MM.1S (cell line): ENCODE measurements around the gene BCOR.

Source experiments
- DNase-seq: peaks from one replicate; pipeline ENCODE4 v3.0.0-alpha.2; 2015
- H2AFZ ChIP-seq: fragments of 300-600 bp; sonication (generic); 2 replicates; pipeline ENCODE4 v1.6.0; 2016; ENCODE audit warnings: antibody characterized with exemption, low read length
- H3F3A ChIP-seq: fragments of 300-600 bp; sonication (generic); 2 replicates; pipeline ENCODE4 v1.6.1; 2016; ENCODE audit warnings: mild to moderate bottlenecking, antibody characterized with exemption, low read length, moderate library complexity, mixed read lengths; ENCODE audit not compliant: insufficient read depth
- H3K27ac ChIP-seq: fragments of 300-600 bp; sonication (generic); 2 replicates; pipeline ENCODE4 v1.5.1; 2016; ENCODE audit warnings: mild to moderate bottlenecking, low read length
- H3K27me3 ChIP-seq: fragments of 300-600 bp; sonication (generic); replicated peaks from 2 replicates; pipeline ENCODE4 v1.6.0; 2016; ENCODE audit warnings: low read length; ENCODE audit not compliant: insufficient read depth
- H3K36me3 ChIP-seq: fragments of 300-600 bp; sonication (generic); replicated peaks from 2 replicates; pipeline ENCODE4 v1.6.1; 2016; ENCODE audit warnings: mild to moderate bottlenecking, low read length, mixed read lengths; ENCODE audit not compliant: insufficient read depth
- H3K4me1 ChIP-seq: fragments of 300-600 bp; sonication (generic); 2 replicates; pipeline ENCODE4 v1.6.1; 2016; ENCODE audit warnings: low read length, mixed read lengths
- H3K4me2 ChIP-seq: fragments of 300-600 bp; sonication (generic); 2 replicates; pipeline ENCODE4 v1.6.0; 2016; ENCODE audit warnings: low read depth, low read length
- H3K4me3 ChIP-seq: fragments of 300-600 bp; sonication (generic); 2 replicates; pipeline ENCODE4 v1.5.1; 2016; ENCODE audit warnings: low read length, mixed read lengths
- H3K79me2 ChIP-seq: fragments of 300-600 bp; sonication (generic); 2 replicates; pipeline ENCODE4 v1.6.1; 2016; ENCODE audit warnings: mixed run types, low read length, mixed read lengths
- H3K9ac ChIP-seq: fragments of 300-600 bp; sonication (generic); 2 replicates; pipeline ENCODE4 v1.6.1; 2016; ENCODE audit warnings: low read length, mixed read lengths
- H3K9me2 ChIP-seq: fragments of 300-600 bp; sonication (generic); replicated peaks from 2 replicates; pipeline ENCODE4 v1.6.1; 2016; ENCODE audit warnings: mild to moderate bottlenecking, low read length, mixed read lengths; ENCODE audit not compliant: insufficient read depth
- H3K9me3 ChIP-seq: fragments of 300-600 bp; sonication (generic); replicated peaks from 2 replicates; pipeline ENCODE4 v1.6.1; 2016; ENCODE audit warnings: mild to moderate bottlenecking, low read length, mixed read lengths; ENCODE audit not compliant: insufficient read depth
- H4K20me1 ChIP-seq: fragments of 300-600 bp; sonication (generic); 2 replicates; pipeline ENCODE4 v1.6.1; 2016; ENCODE audit warnings: mild to moderate bottlenecking, low read length, moderate library complexity, mixed read lengths; ENCODE audit not compliant: insufficient read depth
- CTCF ChIP-seq: fragments of 300-600 bp; sonication (generic); IDR thresholded peaks from 2 replicates; pipeline ENCODE4 v1.5.1; 2016; ENCODE audit warnings: antibody characterized with exemption, low read length, mixed read lengths
- EZH2 ChIP-seq: fragments of 300-600 bp; sonication (generic); optimal IDR thresholded peaks from 2 replicates; pipeline ENCODE3; 2017; ENCODE audit warnings: low read depth, mild to moderate bottlenecking, antibody characterized with exemption, low read length, mixed read lengths
- EZH2phosphoT487 ChIP-seq: fragments of 300-600 bp; sonication (generic); IDR thresholded peaks from 2 replicates; pipeline ENCODE4 v1.6.1; 2018; ENCODE audit warnings: antibody characterized with exemption, low read length

The BCOR gene

GRCh38 chrX:40083979-40084359 is 13.8 kb downstream of the BCOR start:
- H3K4me2 ChIP-seq, result no peak overlapping the region
- H4K20me1 ChIP-seq, result peaks cover 82% of the 10 kb centered on the region
- no peak overlapping the region for H3K4me3 ChIP-seq
- peaks cover 100% of the 10 kb centered on the region for H3K79me2 ChIP-seq
- no peaks in the 10 kb centered on the region for H3K36me3 ChIP-seq
- H3K9ac ChIP-seq, result no peak overlapping the region
- DNase-seq, result no peak
- no peaks in the 10 kb centered on the region for H3K27me3 ChIP-seq
- no peaks in the 10 kb centered on the region for H3F3A ChIP-seq
- H3K9me2 ChIP-seq, result no peaks in the 10 kb centered on the region
- H2AFZ ChIP-seq, result no peak overlapping the region
- H3K4me1 ChIP-seq, result peaks cover 4% of the 10 kb centered on the region; the same call in 1 of the 2 replicates
- TF ChIP-seq EZH2phosphoT487 (no peak), CTCF (no peak)
- no peaks in the 10 kb centered on the region for H3K9me3 ChIP-seq
- H3K27ac ChIP-seq, result no peak overlapping the region

GRCh38 chrX:40083120-40083978 is 14.4 kb downstream of the BCOR start:
- H3F3A ChIP-seq, result no peaks in the 10 kb centered on the region
- no peak overlapping the region for H3K4me2 ChIP-seq
- H3K4me1 ChIP-seq, result peaks cover 4% of the 10 kb centered on the region; the same call in 1 of the 2 replicates
- H3K27me3 ChIP-seq, result no peaks in the 10 kb centered on the region
- H2AFZ ChIP-seq, result no peak overlapping the region
- no peak for DNase-seq
- no peaks in the 10 kb centered on the region for H3K9me2 ChIP-seq
- no peaks in the 10 kb centered on the region for H3K9me3 ChIP-seq
- H3K27ac ChIP-seq, result no peak overlapping the region
- H3K79me2 ChIP-seq, result peaks cover 100% of the 10 kb centered on the region
- no peak overlapping the region for H3K4me3 ChIP-seq
- H3K9ac ChIP-seq, result no peak overlapping the region
- TF ChIP-seq CTCF, result no peak
- TF ChIP-seq EZH2phosphoT487, result no peak
- no peak for TF ChIP-seq EZH2
- no peaks in the 10 kb centered on the region for H3K36me3 ChIP-seq
- peaks cover 76% of the 10 kb centered on the region for H4K20me1 ChIP-seq

- no peak overlapping the region for H3K27ac ChIP-seq
- H4K20me1 ChIP-seq, result peaks cover 70% of the 10 kb centered on the region
- no peak overlapping the region for H2AFZ ChIP-seq
Observed at GRCh38 chrX:40082447-40083119, 15.2 kb downstream of the BCOR start.

More at GRCh38 chrX:40082447-40083119, 15.2 kb downstream of the BCOR start:
- Histone ChIP-seq H3K27me3 (no peaks in the 10 kb centered on the region), H3K4me3 (no peak overlapping the region), H3K9me3 (no peaks in the 10 kb centered on the region), H3K36me3 (no peaks in the 10 kb centered on the region), H3K9ac (no peak overlapping the region), H3K79me2 (peaks cover 100% of the 10 kb centered on the region), H3K4me2 (no peak overlapping the region), H3K9me2 (no peaks in the 10 kb centered on the region), H3K4me1 (peaks cover 4% of the 10 kb centered on the region; the same call in 1 of the 2 replicates), H3F3A (no peaks in the 10 kb centered on the region)
- DNase-seq, result no peak
- no peak for TF ChIP-seq EZH2
- no peak for TF ChIP-seq CTCF
- no peak for TF ChIP-seq EZH2phosphoT487
